H1 (cell line): Measurements from ENCODE around the gene PTBP1. TPM values are rescaled to one million over a fixed set of nuclear protein-coding genes. Genes with fewer than 3 reads are reported as not detected.
A peak's percentile ranks its signal among the peaks of the same experiment; 100 is the strongest.

ENCODE experiments used
- CTCF ChIA-PET: fragments of 300-600 bp; sonication (Branson Sonifier 250); formaldehyde crosslinking; loops from one replicate; lab custom pipeline; 2021; ENCODE audit not compliant: partially characterized antibody; lab: Charles Lee
- POLR2A ChIA-PET: fragments of 300-600 bp; sonication (Branson Sonifier 250); formaldehyde crosslinking; loops from one replicate; lab custom pipeline; 2021; ENCODE audit warnings: inconsistent platforms; ENCODE audit not compliant: partially characterized antibody; lab: Charles Lee
- DNase-seq, 2 experiments: peaks; one replicate each; pipeline versions ENCODE4 v3.0.0 to v3.0.0-alpha.2; 2010 to 2022; ENCODE audit warnings: low spot score in 2 of 2, low read depth in 1 of 2, mixed read lengths in 1 of 2
- FAIRE-seq: peaks from 2 replicates; lab custom pipeline; 2011; peaks lifted over from hg19 to GRCh38; lab: Jason Lieb, UNC
- H2AFZ ChIP-seq: 2 replicates; pipeline ENCODE4 v1.8.1; 2012; ENCODE audit warnings: low read length, inconsistent platforms
- H2AK5ac ChIP-seq: 2 replicates; pipeline ENCODE4 v1.6.1; 2013; ENCODE audit warnings: low read depth, low read length
- H2BK120ac ChIP-seq: replicated peaks from 2 replicates; pipeline ENCODE3; 2013; ENCODE audit warnings: low read depth, low read length, inconsistent platforms
- H2BK12ac ChIP-seq: 2 replicates; pipeline ENCODE4 v1.6.1; 2013; ENCODE audit warnings: low read depth, low read length
- H2BK15ac ChIP-seq: 2 replicates; pipeline ENCODE4 v1.6.1; 2013; ENCODE audit warnings: low read length
- H2BK20ac ChIP-seq: 2 replicates; pipeline ENCODE4 v1.6.1; 2013; ENCODE audit warnings: low read length
- H2BK5ac ChIP-seq: 2 replicates; pipeline ENCODE4 v1.6.1; 2013; ENCODE audit warnings: low read depth, low read length
- H3K14ac ChIP-seq: 2 replicates; pipeline ENCODE4 v1.6.1; 2013; ENCODE audit warnings: inconsistent platforms; ENCODE audit not compliant: insufficient read length
- H3K18ac ChIP-seq: 2 replicates; pipeline ENCODE4 v1.6.1; 2013; ENCODE audit warnings: low read length; ENCODE audit errors: extremely low read depth
- H3K23ac ChIP-seq: 2 replicates; pipeline ENCODE4 v1.6.1; 2013; ENCODE audit warnings: inconsistent platforms; ENCODE audit not compliant: insufficient read length
- H3K23me2 ChIP-seq: 2 replicates; pipeline ENCODE4 v1.6.1; 2013; ENCODE audit warnings: low read depth, low read length
- H3K27ac ChIP-seq: 2 replicates; pipeline ENCODE4 v1.6.1; 2011; ENCODE audit warnings: low read depth, low read length, inconsistent platforms
- H3K27me3 ChIP-seq, 4 experiments: replicated peaks in 1 of 4; 1 replicate in 1 of 4; 2 replicates in 3 of 4; pipeline versions ENCODE4 v1.6.1 to v1.8.1; 2011 to 2013; ENCODE audit warnings: low read length in 3 of 4, mild to moderate bottlenecking in 3 of 4, inconsistent platforms in 2 of 4, mixed read lengths in 2 of 4, moderate library complexity in 1 of 4; ENCODE audit not compliant: control insufficient read depth in 3 of 4, insufficient read depth in 3 of 4; ENCODE audit errors: extremely low read depth in 1 of 4
- H3K36me3 ChIP-seq, 4 experiments: 2 replicates each; pipeline versions ENCODE4 v1.6.1 to v1.8.1; 2011 to 2013; ENCODE audit warnings: mild to moderate bottlenecking in 4 of 4, low read length in 3 of 4, moderate library complexity in 2 of 4, control low read depth in 1 of 4, inconsistent platforms in 1 of 4; ENCODE audit not compliant: insufficient read depth in 4 of 4, control insufficient read depth in 2 of 4
- H3K4ac ChIP-seq: replicated peaks from 2 replicates; pipeline ENCODE3; 2013; ENCODE audit warnings: low read length, low read depth, mixed read lengths, inconsistent platforms; ENCODE audit not compliant: insufficient read length
- H3K4me1 ChIP-seq, 4 experiments: replicated peaks in 1 of 4; 1 replicate in 1 of 4; 2 replicates in 3 of 4; pipeline versions ENCODE4 v1.6.1 to v1.8.1; 2011 to 2013; ENCODE audit warnings: low read length in 3 of 4, inconsistent platforms in 2 of 4, mixed read lengths in 1 of 4; ENCODE audit not compliant: insufficient read depth in 4 of 4, control insufficient read depth in 3 of 4
- H3K4me2 ChIP-seq, 2 experiments: 2 replicates each; pipeline versions ENCODE4 v1.6.1 to v1.8.1; 2011 to 2013; ENCODE audit warnings: low read depth in 2 of 2, low read length in 2 of 2, control low read depth in 1 of 2, inconsistent platforms in 1 of 2, mild to moderate bottlenecking in 1 of 2; ENCODE audit not compliant: insufficient read depth in 1 of 2
- H3K4me3 ChIP-seq, 4 experiments: fragments of 200-600, 300-600 bp in 1 of 4; sonication (generic), shearing (Covaris generic), sonication (Bioruptor Twin) in 1 of 4; 2 replicates each; pipeline versions ENCODE4 v1.5.1 to v1.8.1; 2011 to 2016; ENCODE audit warnings: low read length in 4 of 4, low read depth in 3 of 4, control low read depth in 2 of 4, inconsistent platforms in 2 of 4, mild to moderate bottlenecking in 2 of 4, mixed read lengths in 1 of 4, moderate library complexity in 1 of 4; ENCODE audit not compliant: insufficient read depth in 2 of 4; ENCODE audit errors: extremely low read depth in 1 of 4
- H3K56ac ChIP-seq: replicated peaks from 2 replicates; pipeline ENCODE3; 2013; ENCODE audit warnings: low read depth, mild to moderate bottlenecking, mixed read lengths, low read length, inconsistent platforms; ENCODE audit not compliant: insufficient read length
- H3K79me1 ChIP-seq: 2 replicates; pipeline ENCODE4 v1.6.1; 2013; ENCODE audit warnings: low read depth, low read length, control low read depth
- H3K79me2 ChIP-seq, 2 experiments: 2 replicates each; pipeline versions ENCODE4 v1.6.1 to v1.8.1; 2012 to 2013; ENCODE audit warnings: low read length in 2 of 2, mild to moderate bottlenecking in 2 of 2, inconsistent platforms in 1 of 2; ENCODE audit not compliant: insufficient read depth in 2 of 2, control insufficient read depth in 1 of 2
- H3K9ac ChIP-seq, 4 experiments: replicated peaks in 1 of 4; 1 replicate in 1 of 4; 2 replicates in 3 of 4; pipeline versions ENCODE4 v1.6.1 to v1.8.1; 2011 to 2013; ENCODE audit warnings: low read depth in 3 of 4, low read length in 3 of 4, control low read depth in 2 of 4, mild to moderate bottlenecking in 2 of 4, moderate library complexity in 2 of 4, inconsistent platforms in 1 of 4; ENCODE audit errors: extremely low read depth in 1 of 4
- H3K9me3 ChIP-seq, 2 experiments: 2 replicates each; pipeline versions ENCODE4 v1.6.1 to v1.8.1; 2012 to 2013; ENCODE audit warnings: mild to moderate bottlenecking in 2 of 2, moderate library complexity in 2 of 2, control low read depth in 1 of 2, inconsistent platforms in 1 of 2, low read depth in 1 of 2, low read length in 1 of 2, mixed read lengths in 1 of 2; ENCODE audit not compliant: insufficient read depth in 2 of 2
- H4K20me1 ChIP-seq, 2 experiments: replicated peaks in 1 of 2; 2 replicates each; pipeline versions ENCODE3 to v1.8.1; 2011 to 2013; ENCODE audit warnings: inconsistent platforms in 2 of 2, low read length in 2 of 2, mild to moderate bottlenecking in 1 of 2; ENCODE audit not compliant: insufficient read depth in 2 of 2, control insufficient read depth in 1 of 2
- H4K5ac ChIP-seq: 2 replicates; pipeline ENCODE4 v1.6.1; 2013; ENCODE audit warnings: low read length, low read depth, mixed read lengths, inconsistent platforms; ENCODE audit not compliant: insufficient read length
- H4K8ac ChIP-seq: 2 replicates; pipeline ENCODE4 v1.8.0; 2013; ENCODE audit warnings: mild to moderate bottlenecking, moderate library complexity, low read length, inconsistent platforms; ENCODE audit not compliant: insufficient read depth; ENCODE audit errors: extremely low read depth
- H4K91ac ChIP-seq: replicated peaks from 2 replicates; pipeline ENCODE3; 2013; ENCODE audit warnings: low read length, mixed read lengths, inconsistent platforms; ENCODE audit not compliant: insufficient read length
- BACH1 ChIP-seq: IDR thresholded peaks from 2 replicates; pipeline ENCODE4 v1.6.1; 2012; ENCODE audit warnings: low read length, improper control_type of control experiment
- BRCA1 ChIP-seq: IDR thresholded peaks from 2 replicates; pipeline ENCODE4 v1.6.1; 2012; ENCODE audit warnings: low read depth, low read length, improper control_type of control experiment
- CTCF ChIP-seq, 3 experiments: IDR thresholded peaks; 1 replicate in 2 of 3; 2 replicates in 1 of 3; pipeline versions ENCODE4 v1.5.1 to v1.6.1; 2011; ENCODE audit warnings: low read length in 3 of 3, mild to moderate bottlenecking in 3 of 3, inconsistent platforms in 2 of 3, low read depth in 1 of 3, moderate library complexity in 1 of 3; ENCODE audit not compliant: insufficient read depth in 1 of 3; ENCODE audit errors: control extremely low read depth in 1 of 3
- EZH2 ChIP-seq: fragments of 200-600 bp; sonication (generic); IDR thresholded peaks from 2 replicates; pipeline ENCODE4 v1.7.1; 2012; ENCODE audit warnings: low read depth, mild to moderate bottlenecking, moderate library complexity, low read length, inconsistent platforms; ENCODE audit not compliant: severe bottlenecking
- KDM1A ChIP-seq: fragments of 200-600, 300-600 bp; sonication (generic); IDR thresholded peaks from 2 replicates; pipeline ENCODE4 v1.7.1; 2016; ENCODE audit warnings: mild to moderate bottlenecking, low read length, borderline replicate concordance
- POLR2AphosphoS5 ChIP-seq: IDR thresholded peaks from 2 replicates; pipeline ENCODE4 v1.6.1; 2011; ENCODE audit warnings: low read depth, low read length
- RXRA ChIP-seq: IDR thresholded peaks from 2 replicates; pipeline ENCODE4 v1.6.1; 2011; ENCODE audit warnings: low read depth, mild to moderate bottlenecking, low read length, moderate library complexity; ENCODE audit not compliant: insufficient read depth
- SIRT6 ChIP-seq: IDR thresholded peaks from one replicate; pipeline ENCODE4 v1.7.1; 2012; ENCODE audit warnings: low read length, inconsistent platforms
- ZNF274 ChIP-seq: IDR thresholded peaks from 2 replicates; pipeline ENCODE4 v1.7.0; 2012; ENCODE audit warnings: low read length, borderline replicate concordance; ENCODE audit errors: extremely low read depth
- WGBS, 2 experiments: shearing (Covaris generic) in 1 of 2; methylation state at CpG; one replicate each; pipeline versions ENCODE4 v1.1.6 to v1.1.7; 2013 to 2015; ENCODE audit warnings: low lambda C conversion rate in 2 of 2, mixed read lengths in 2 of 2, inconsistent platforms in 1 of 2, low coverage in 1 of 2, missing lambda C conversion rate in 1 of 2; ENCODE audit not compliant: insufficient replicate concordance in 2 of 2, insufficient coverage in 1 of 2, insufficient read length in 1 of 2; ENCODE audit errors: extremely low coverage in 1 of 2, missing lambda C conversion rate in 1 of 2; 5-methylcytosine and 5-hydroxymethylcytosine counted together
- polyA plus RNA-seq, 7 experiments: library from polyadenylated mRNA; depleted of rRNA in 3 of 7; stranded (reverse) in 5 of 7; unstranded in 2 of 7; fragments of >200 nt in 5 of 7; fragments of 200-250 nt in 2 of 7; gene quantifications; 1 replicate in 5 of 7; 2 replicates in 1 of 7; 4 replicates in 1 of 7; pipeline versions ENCODE4 v1.2.1 to v1.2.3, GENCODE V29; 2011 to 2013; ENCODE audit warnings: missing spikeins in 2 of 7, mixed read lengths in 2 of 7
- total RNA-seq: library from RNA; stranded (reverse); fragmentation: NEBNext Ultra II Directional; extraction: Animal tissue kit (Norgen Biotek cat#: 25700); gene quantifications from 2 replicates; pipeline ENCODE4 v1.2.1, GENCODE V29; 2021

Gene PTBP1
- total and polyA plus RNA-seq, 2 of the 8 experiments (the other 6 are each of a cell fraction or from before 2014, with no cell fraction given) = 528 to 888 TPM

- Histone ChIP-seq H3K79me2 (no peaks in the 10 kb centered on the region), H3K4me3 (no peak within 1 kb of the TSS), H3K4me2 (no peak within 1 kb of the TSS), H2BK15ac (no peak within 1 kb of the TSS), H3K4me1 (no peaks in the 10 kb centered on the region), H2AK5ac (no peak within 1 kb of the TSS), H3K4ac (no peak within 1 kb of the TSS), H3K27me3 (no peaks in the 10 kb centered on the region), H3K23ac (no peak within 1 kb of the TSS), H2BK120ac (no peak within 1 kb of the TSS), H4K5ac (no peak within 1 kb of the TSS), H2AFZ (no peak within 1 kb of the TSS), H3K9ac (no peak within 1 kb of the TSS), H2BK12ac (no peak within 1 kb of the TSS), H3K23me2 (no peaks in the 10 kb centered on the region), H3K9me3 (no peaks in the 10 kb centered on the region), H2BK20ac (no peak within 1 kb of the TSS), H4K91ac (no peak within 1 kb of the TSS), H3K27ac (no peak within 1 kb of the TSS), H3K79me1 (no peaks in the 10 kb centered on the region), H2BK5ac (no peak within 1 kb of the TSS), H3K18ac (no peak within 1 kb of the TSS), H3K36me3 (no peaks in the 10 kb centered on the region), H4K20me1 (no peaks in the 10 kb centered on the region), H3K14ac (no peak within 1 kb of the TSS), H3K56ac (no peak within 1 kb of the TSS), H4K8ac (peak within 1 kb of the TSS; percentile 25; the same call in 1 of the 2 replicates)
- DNase-seq (no peak), FAIRE-seq (no peak)
- CTCF ChIA-PET = no interaction called here
- 85% methylated on average over 29 of the region's 55 CpGs; no CpG with 5 or more reads in 1 of the 2 experiments for WGBS, 2 experiments
- POLR2A ChIA-PET = interaction anchor here (0.6 kb wide), 2 partner anchors 19 to 21 kb away, joined by 3 to 4 read pairs; no protein-coding TSS in a partner anchor
- no peak for TF ChIP-seq CTCF (IDR thresholded peaks at IDR 0.05; ENCODE audit: control extremely low read depth in 1 of 3, insufficient read depth in 1 of 3, low read depth in 1 of 3, low read length in 3 of 3)
- no peak for TF ChIP-seq SIRT6
- no peak for TF ChIP-seq EZH2
- no peak for TF ChIP-seq ZNF274
- no peak for TF ChIP-seq POLR2AphosphoS5
- TF ChIP-seq KDM1A = no peak
- TF ChIP-seq BRCA1 = no peak
- TF ChIP-seq BACH1 = no peak
- TF ChIP-seq RXRA = no peak
These were observed 55.1 kb downstream of the PTBP1 start, which contains the start of gene ELANE for GRCh38 chr19:852136-853013. ELANE (plus strand) TSS chr19:852303; CDS start chr19:852329, 26 bp downstream.
